WTC11 (cell line): ENCODE data around the gene MTFP1.

ENCODE experiments used
- ATF1 ChIP-seq: sonication (generic); formaldehyde crosslinking; IDR thresholded peaks from 2 replicates; pipeline ENCODE4 v1.8.1; 2023; ENCODE audit warnings: mild to moderate bottlenecking, moderate library complexity, missing genetic modification reagents
- CREB1 ChIP-seq: sonication (generic); formaldehyde crosslinking; IDR thresholded peaks from 2 replicates; pipeline ENCODE4 v1.8.0; 2023; ENCODE audit warnings: mild to moderate bottlenecking, missing genetic modification reagents
- JUN ChIP-seq: sonication (generic); formaldehyde crosslinking; IDR thresholded peaks from 2 replicates; pipeline ENCODE4 v1.8.0; 2023; ENCODE audit warnings: mild to moderate bottlenecking, missing genetic modification reagents
- NR1H2 ChIP-seq: sonication (generic); formaldehyde crosslinking; IDR thresholded peaks from 2 replicates; pipeline ENCODE4 v1.9.0; 2021; ENCODE audit warnings: mild to moderate bottlenecking, moderate library complexity, missing genetic modification reagents
- ZNF263 ChIP-seq: sonication (generic); formaldehyde crosslinking; IDR thresholded peaks from 2 replicates; pipeline ENCODE4 v1.8.1; 2022; ENCODE audit warnings: low read depth, mild to moderate bottlenecking, moderate library complexity, missing genetic modification reagents
- TF ChIP-seq, protein P1 (sequence below): fragments of 200-600 bp; IDR thresholded peaks from 2 replicates; pipeline ENCODE4 v1.8.0; 2022; ENCODE audit warnings: antibody characterized with exemption
- TF ChIP-seq, protein P2 (sequence below): sonication (generic); formaldehyde crosslinking; IDR thresholded peaks from 2 replicates; pipeline ENCODE4 v1.8.0; 2022; ENCODE audit warnings: mild to moderate bottlenecking, missing genetic modification reagents
- TF ChIP-seq, protein P3 (sequence below): sonication (generic); formaldehyde crosslinking; IDR thresholded peaks from 2 replicates; pipeline ENCODE4 v1.8.0; 2023; ENCODE audit warnings: missing genetic modification reagents, mild to moderate bottlenecking, borderline replicate concordance
- TF ChIP-seq, protein P4 (sequence below): fragments of 250-450 bp; sonication (Bioruptor Pico); IDR thresholded peaks from 2 replicates; pipeline ENCODE4 v1.9.0; 2021; ENCODE audit warnings: mild to moderate bottlenecking

DNA sequence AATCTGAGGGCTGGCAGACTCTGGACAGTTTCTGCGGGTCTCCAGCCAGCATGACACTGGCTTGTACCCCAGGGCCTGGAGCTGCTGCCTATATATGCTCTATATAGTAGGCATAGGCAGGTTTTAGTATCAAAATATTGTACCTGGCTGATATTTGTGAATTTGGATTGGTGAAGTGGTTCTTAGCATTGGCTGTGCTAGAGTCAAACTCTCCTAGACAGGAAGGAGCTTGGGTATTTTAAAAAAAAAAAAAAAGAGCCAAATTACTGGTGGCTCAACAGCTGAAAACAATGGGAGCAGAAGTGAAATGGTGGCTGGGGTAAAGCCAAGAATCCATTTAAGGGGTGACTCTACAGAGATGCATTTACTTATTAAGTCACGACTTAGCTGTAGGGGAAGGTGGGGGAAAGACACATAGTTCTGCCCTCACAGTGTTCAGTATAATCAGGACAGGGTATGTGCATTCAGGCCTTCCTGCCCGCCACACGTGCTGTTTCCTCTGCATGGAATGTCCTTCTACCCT, 11.0 kb upstream of the MTFP1 start:
- TF ChIP-seq, protein P1, sequence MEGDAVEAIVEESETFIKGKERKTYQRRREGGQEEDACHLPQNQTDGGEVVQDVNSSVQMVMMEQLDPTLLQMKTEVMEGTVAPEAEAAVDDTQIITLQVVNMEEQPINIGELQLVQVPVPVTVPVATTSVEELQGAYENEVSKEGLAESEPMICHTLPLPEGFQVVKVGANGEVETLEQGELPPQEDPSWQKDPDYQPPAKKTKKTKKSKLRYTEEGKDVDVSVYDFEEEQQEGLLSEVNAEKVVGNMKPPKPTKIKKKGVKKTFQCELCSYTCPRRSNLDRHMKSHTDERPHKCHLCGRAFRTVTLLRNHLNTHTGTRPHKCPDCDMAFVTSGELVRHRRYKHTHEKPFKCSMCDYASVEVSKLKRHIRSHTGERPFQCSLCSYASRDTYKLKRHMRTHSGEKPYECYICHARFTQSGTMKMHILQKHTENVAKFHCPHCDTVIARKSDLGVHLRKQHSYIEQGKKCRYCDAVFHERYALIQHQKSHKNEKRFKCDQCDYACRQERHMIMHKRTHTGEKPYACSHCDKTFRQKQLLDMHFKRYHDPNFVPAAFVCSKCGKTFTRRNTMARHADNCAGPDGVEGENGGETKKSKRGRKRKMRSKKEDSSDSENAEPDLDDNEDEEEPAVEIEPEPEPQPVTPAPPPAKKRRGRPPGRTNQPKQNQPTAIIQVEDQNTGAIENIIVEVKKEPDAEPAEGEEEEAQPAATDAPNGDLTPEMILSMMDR, result no peak
- no peak for TF ChIP-seq NR1H2 (CRISPR knock-in tag)
- no peak for TF ChIP-seq CREB1 (CRISPR knock-in tag)
- no peak for TF ChIP-seq ZNF263
- no peak for TF ChIP-seq ATF1 (CRISPR knock-in tag)
- TF ChIP-seq, protein P2, sequence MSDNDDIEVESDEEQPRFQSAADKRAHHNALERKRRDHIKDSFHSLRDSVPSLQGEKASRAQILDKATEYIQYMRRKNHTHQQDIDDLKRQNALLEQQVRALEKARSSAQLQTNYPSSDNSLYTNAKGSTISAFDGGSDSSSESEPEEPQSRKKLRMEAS (CRISPR knock-in tag), result no peak
- TF ChIP-seq, protein P3, sequence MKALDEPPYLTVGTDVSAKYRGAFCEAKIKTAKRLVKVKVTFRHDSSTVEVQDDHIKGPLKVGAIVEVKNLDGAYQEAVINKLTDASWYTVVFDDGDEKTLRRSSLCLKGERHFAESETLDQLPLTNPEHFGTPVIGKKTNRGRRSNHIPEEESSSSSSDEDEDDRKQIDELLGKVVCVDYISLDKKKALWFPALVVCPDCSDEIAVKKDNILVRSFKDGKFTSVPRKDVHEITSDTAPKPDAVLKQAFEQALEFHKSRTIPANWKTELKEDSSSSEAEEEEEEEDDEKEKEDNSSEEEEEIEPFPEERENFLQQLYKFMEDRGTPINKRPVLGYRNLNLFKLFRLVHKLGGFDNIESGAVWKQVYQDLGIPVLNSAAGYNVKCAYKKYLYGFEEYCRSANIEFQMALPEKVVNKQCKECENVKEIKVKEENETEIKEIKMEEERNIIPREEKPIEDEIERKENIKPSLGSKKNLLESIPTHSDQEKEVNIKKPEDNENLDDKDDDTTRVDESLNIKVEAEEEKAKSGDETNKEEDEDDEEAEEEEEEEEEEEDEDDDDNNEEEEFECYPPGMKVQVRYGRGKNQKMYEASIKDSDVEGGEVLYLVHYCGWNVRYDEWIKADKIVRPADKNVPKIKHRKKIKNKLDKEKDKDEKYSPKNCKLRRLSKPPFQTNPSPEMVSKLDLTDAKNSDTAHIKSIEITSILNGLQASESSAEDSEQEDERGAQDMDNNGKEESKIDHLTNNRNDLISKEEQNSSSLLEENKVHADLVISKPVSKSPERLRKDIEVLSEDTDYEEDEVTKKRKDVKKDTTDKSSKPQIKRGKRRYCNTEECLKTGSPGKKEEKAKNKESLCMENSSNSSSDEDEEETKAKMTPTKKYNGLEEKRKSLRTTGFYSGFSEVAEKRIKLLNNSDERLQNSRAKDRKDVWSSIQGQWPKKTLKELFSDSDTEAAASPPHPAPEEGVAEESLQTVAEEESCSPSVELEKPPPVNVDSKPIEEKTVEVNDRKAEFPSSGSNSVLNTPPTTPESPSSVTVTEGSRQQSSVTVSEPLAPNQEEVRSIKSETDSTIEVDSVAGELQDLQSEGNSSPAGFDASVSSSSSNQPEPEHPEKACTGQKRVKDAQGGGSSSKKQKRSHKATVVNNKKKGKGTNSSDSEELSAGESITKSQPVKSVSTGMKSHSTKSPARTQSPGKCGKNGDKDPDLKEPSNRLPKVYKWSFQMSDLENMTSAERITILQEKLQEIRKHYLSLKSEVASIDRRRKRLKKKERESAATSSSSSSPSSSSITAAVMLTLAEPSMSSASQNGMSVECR, result no peak
- TF ChIP-seq, protein P4, sequence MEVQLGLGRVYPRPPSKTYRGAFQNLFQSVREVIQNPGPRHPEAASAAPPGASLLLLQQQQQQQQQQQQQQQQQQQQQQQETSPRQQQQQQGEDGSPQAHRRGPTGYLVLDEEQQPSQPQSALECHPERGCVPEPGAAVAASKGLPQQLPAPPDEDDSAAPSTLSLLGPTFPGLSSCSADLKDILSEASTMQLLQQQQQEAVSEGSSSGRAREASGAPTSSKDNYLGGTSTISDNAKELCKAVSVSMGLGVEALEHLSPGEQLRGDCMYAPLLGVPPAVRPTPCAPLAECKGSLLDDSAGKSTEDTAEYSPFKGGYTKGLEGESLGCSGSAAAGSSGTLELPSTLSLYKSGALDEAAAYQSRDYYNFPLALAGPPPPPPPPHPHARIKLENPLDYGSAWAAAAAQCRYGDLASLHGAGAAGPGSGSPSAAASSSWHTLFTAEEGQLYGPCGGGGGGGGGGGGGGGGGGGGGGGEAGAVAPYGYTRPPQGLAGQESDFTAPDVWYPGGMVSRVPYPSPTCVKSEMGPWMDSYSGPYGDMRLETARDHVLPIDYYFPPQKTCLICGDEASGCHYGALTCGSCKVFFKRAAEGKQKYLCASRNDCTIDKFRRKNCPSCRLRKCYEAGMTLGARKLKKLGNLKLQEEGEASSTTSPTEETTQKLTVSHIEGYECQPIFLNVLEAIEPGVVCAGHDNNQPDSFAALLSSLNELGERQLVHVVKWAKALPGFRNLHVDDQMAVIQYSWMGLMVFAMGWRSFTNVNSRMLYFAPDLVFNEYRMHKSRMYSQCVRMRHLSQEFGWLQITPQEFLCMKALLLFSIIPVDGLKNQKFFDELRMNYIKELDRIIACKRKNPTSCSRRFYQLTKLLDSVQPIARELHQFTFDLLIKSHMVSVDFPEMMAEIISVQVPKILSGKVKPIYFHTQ (CRISPR knock-in tag), result no peak
- no peak for TF ChIP-seq JUN (CRISPR knock-in tag)
